HUES64 (cell line): ENCODE data around the gene PRAC1.

Source experiments
- H3K27ac ChIP-seq: 2 replicates; pipeline ENCODE4 v1.7.0; 2013; ENCODE audit warnings: low read depth, low read length, inconsistent platforms
- H3K27me3 ChIP-seq: 2 replicates; pipeline ENCODE4 v1.6.1; 2013; ENCODE audit warnings: mild to moderate bottlenecking, low read length; ENCODE audit not compliant: insufficient read depth
- H3K36me3 ChIP-seq: 2 replicates; pipeline ENCODE4 v1.6.1; 2013; ENCODE audit warnings: mild to moderate bottlenecking, low read length; ENCODE audit not compliant: insufficient read depth
- H3K4me1 ChIP-seq: 2 replicates; pipeline ENCODE4 v1.6.1; 2013; ENCODE audit warnings: mild to moderate bottlenecking, low read length, moderate library complexity; ENCODE audit not compliant: insufficient read depth
- H3K4me3 ChIP-seq: 2 replicates; pipeline ENCODE4 v1.5.1; 2013; ENCODE audit warnings: mild to moderate bottlenecking, low read length, moderate library complexity
- H3K9ac ChIP-seq: 2 replicates; pipeline ENCODE4 v1.6.1; 2013; ENCODE audit warnings: mild to moderate bottlenecking, low read depth, low read length
- H3K9me3 ChIP-seq: 2 replicates; pipeline ENCODE4 v1.6.1; 2013; ENCODE audit warnings: low read depth, low read length; ENCODE audit not compliant: insufficient read depth
- WGBS: fragments of 150-250, 120-280 bp; methylation state at CpG from one replicate; pipeline ENCODE4 v1.1.7; 2013; ENCODE audit warnings: missing lambda C conversion rate; 5-methylcytosine and 5-hydroxymethylcytosine counted together

PRAC1 gene

DNA sequence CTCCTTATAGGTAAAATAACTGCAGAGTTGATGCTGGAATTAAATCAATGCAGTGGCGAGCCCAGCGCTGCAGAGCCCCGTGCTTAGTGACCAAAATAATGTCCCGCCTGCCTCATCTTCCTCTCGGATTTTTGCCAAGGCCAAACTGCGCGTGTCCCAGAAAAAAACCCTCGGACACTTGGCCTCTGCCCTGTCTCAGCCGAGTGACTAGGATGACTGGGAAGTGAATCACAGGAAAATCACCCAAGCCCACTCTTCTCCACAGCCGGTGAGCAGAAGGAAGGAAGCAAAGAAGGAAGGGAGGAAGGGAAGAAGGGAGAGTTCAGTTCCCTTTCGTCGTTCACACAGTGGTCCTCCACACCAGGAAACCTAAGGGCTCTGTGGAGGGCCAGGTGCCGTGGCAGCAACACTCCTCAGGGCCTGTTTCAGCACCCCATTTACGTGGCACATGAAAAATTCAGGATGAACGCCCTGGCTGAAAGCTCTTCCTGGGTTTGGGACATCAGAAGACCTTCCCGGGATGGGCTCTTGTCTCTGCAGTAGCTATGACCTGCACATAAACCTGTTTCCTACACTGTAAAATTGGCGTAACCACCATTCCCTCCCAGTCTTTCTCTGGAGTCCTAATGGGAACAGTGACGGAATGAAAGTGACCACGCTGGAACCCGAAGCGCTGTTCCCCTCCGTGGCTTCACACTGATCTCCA is 31.6 kb upstream of the PRAC1 start:
- Histone ChIP-seq H3K9me3 (no peaks in the 10 kb centered on the region), H3K9ac (no peak overlapping the region), H3K4me3 (no peak overlapping the region), H3K27ac (no peak overlapping the region), H3K27me3 (peaks cover 99% of the 10 kb centered on the region), H3K4me1 (no peaks in the 10 kb centered on the region), H3K36me3 (no peaks in the 10 kb centered on the region)
- WGBS: 12% methylated on average over 21 of the region's 22 CpGs

DNA sequence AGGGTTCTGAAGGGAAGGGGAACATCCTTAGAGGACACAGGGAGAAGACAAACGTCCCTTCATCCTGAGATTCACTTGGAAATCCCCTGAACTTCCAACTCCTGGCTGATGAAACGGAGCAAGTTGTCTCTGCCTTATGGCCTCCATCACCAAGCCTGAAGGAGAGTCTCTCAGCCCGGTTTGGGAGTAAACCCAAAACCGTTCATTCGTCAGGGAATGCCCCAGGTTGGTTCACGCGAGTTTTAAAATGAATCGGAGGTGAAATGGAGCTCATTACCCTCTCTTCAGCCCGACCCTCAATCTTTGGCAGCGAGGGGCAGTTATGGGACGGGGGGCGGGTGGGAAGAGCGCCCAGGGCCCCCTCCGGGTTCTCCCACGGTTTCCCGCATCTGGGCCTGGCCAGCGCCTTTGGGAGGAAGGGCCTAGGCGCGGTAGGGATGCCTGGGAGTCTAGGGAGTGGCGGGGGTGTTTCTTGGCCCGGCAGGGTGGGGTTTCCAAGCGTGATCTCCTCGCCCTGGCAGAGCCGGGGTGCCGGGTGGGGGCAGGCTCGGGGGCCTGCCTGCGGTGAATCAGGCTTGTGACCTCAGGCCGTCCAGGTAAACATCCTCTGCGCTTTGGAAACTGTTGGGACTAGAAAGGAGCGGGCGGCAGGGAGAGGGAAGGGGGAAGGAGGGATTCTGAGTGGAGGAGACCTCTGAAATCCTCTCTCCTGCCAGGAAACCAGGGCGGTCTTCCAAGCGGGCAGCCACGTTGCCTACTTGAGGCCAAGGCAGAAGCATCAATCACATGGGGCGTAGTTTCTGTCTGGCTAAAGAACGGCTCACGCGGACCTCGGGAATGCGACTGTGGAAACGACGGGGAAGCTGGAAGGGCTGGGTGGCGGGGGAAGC is 30.3 kb upstream of the PRAC1 start:
- Histone ChIP-seq H3K9ac (no peak overlapping the region), H3K9me3 (no peaks in the 10 kb centered on the region), H3K4me1 (no peaks in the 10 kb centered on the region), H3K27me3 (peaks cover 100% of the 10 kb centered on the region), H3K4me3 (no peak overlapping the region), H3K36me3 (no peaks in the 10 kb centered on the region), H3K27ac (no peak overlapping the region)
- 4% methylated on average over 43 of the region's 43 CpGs for WGBS

DNA sequence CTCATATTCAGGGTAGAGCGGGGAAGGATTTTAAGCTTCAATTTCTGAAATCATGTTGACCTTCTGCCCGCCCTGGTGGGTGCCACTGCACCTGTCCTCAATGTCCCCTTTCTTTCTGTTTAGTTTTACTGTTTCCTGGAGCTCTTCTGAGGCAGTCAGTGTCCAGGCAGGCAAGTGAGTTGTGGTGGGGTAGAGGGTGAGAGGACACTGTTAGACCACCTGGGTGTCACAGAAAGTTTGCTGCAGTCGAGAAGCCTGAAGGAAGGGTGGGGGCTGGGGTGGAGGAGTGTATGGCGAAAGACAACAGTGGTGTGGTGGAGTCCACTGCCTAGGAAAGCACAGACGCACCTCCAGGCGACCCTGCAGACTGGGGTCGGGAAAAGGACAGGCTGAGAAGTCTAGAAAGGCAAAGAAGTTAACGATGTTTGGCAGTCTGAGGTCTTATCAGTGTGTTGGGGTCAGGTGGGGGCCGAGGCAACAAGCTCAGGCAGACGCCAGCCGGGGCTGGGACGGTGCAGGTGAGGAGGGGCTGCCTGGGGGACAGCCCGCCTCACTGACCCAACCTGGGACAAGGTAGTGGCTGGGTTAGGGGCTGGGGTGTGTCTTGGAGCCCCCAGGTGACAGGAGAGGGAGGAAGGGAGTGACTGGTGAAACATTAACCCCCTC is 29.5 kb upstream of the PRAC1 start:
- no peak overlapping the region for H3K27ac ChIP-seq
- WGBS: 13% methylated on average over 13 of the region's 13 CpGs
- H3K36me3 ChIP-seq: no peaks in the 10 kb centered on the region
- peaks cover 100% of the 10 kb centered on the region for H3K27me3 ChIP-seq
- H3K4me3 ChIP-seq: no peak overlapping the region
- H3K9me3 ChIP-seq: no peaks in the 10 kb centered on the region
- H3K9ac ChIP-seq: no peak overlapping the region
- H3K4me1 ChIP-seq: peaks cover 2% of the 10 kb centered on the region; the same call in 1 of the 2 replicates

DNA sequence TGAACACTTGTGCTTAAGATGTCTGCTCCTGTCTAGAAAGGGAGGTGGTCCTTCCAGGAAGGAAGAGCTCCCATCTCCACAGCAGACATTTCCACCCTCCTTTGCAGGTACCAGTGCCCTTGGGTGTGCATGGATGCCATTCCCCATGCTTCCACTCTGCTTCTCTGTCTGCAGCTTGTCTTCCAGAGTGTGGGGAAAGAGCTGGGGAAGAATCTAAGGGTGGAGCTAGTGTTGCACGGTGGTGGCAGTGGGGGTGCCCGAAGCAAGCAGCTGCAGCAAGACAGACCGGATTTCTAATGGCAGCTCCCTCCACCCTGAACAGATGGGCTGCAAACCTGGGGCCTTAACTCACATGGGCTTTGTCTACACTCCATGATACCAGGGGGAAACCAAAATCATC is 28.9 kb upstream of the PRAC1 start:
- peaks cover 7% of the 10 kb centered on the region for H3K4me1 ChIP-seq
- WGBS: 13% methylated on average over 3 of the region's 3 CpGs
- no peaks in the 10 kb centered on the region for H3K36me3 ChIP-seq
- no peak overlapping the region for H3K27ac ChIP-seq
- no peaks in the 10 kb centered on the region for H3K9me3 ChIP-seq
- H3K4me3 ChIP-seq: no peak overlapping the region
- H3K9ac ChIP-seq: no peak overlapping the region
- H3K27me3 ChIP-seq: peaks cover 100% of the 10 kb centered on the region

DNA sequence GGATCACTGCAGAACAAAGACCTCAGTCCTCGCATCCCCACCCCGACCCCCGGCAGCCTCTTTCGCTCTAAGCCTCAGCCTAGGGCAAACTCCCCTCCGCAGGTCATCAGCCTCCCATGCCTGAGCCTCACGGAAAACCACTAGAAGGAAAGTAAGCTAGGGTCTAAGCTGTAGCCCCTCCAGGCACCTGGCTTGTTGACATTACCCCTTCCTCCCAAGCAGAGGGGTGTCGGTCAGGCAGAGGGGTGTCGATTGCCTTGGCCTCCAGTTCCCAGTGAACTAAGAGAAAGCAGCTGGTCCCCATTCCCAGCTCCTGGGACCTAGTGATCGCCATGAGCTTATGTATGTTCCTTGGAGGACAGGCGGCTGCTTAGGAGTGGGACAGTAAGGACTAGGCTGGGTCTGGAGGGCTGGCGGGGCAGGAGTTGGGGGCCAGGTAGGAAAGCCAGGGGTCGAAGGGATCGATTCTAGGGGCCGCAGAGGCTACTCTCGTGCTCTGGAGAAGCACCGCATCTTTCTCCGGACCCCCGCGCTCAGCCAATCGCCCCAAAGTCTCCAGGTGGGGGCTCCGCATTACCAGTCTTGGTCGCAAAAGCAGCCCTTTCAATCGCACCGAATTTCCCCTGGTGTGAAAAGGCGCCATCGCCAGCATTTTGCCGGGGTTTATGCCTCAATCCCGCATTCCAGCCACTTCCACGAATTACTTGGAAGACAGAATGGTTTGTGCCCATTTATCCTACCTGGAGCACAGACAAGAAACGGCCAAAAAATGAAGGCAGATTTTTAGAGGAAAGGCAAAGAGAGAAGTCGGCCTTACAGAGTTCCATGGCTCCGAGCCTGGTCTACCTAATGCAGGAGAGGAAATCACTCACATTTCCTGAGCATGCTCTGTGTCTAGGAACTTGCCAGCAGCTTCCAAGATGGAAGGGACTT is 27.6 kb upstream of the PRAC1 start:
- peaks cover 7% of the 10 kb centered on the region for H3K4me1 ChIP-seq
- 5% methylated on average over 32 of the region's 32 CpGs for WGBS
- peaks cover 100% of the 10 kb centered on the region for H3K27me3 ChIP-seq
- H3K36me3 ChIP-seq: no peaks in the 10 kb centered on the region
- no peak overlapping the region for H3K27ac ChIP-seq
- no peak overlapping the region for H3K4me3 ChIP-seq
- H3K9ac ChIP-seq: no peak overlapping the region
- H3K9me3 ChIP-seq: no peaks in the 10 kb centered on the region

DNA sequence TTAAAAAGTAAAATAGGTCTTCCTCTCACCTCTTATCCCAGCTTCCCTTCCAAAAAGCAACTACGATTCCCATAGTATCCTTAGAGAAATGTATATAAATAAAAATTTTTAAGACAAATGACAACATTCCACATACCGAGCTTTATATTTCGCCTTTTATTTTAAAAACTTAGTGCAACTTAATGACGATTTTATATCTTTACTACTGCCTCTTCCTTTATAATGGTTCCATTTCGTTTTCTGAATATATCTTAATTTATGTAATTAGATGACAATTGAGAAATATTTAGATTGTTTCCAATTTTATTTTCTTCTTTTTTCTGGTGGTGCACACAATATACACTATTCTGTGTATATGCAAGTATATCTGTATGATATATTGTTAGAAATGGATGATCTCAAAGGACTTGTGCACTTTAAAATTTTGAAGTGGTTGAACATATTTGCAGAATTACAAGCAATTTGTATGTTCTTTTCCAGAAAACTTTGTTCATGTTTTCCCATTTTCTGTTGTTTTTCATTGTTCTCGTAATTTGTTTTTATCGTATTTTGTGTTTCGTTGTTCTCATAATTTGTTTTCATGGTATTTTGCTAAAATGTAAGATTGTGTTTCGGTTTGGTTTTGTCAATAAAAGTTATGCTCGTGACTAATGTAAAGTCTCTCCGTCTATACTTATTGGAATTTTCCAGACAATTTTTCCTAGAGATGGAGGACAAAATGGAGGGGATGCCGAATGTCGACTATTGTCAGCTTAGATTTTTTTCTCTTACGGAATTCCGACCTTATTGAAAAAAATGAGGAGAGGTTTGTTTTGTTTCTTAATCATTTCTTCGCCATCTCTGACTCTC is 26.6 kb upstream of the PRAC1 start:
- no peaks in the 10 kb centered on the region for H3K9me3 ChIP-seq
- peaks cover 7% of the 10 kb centered on the region for H3K4me1 ChIP-seq
- H3K4me3 ChIP-seq: no peak overlapping the region
- H3K9ac ChIP-seq: no peak overlapping the region
- peaks cover 100% of the 10 kb centered on the region for H3K27me3 ChIP-seq
- 31% methylated on average over 14 of the region's 16 CpGs for WGBS
- H3K36me3 ChIP-seq: no peaks in the 10 kb centered on the region
- H3K27ac ChIP-seq: no peak overlapping the region

DNA sequence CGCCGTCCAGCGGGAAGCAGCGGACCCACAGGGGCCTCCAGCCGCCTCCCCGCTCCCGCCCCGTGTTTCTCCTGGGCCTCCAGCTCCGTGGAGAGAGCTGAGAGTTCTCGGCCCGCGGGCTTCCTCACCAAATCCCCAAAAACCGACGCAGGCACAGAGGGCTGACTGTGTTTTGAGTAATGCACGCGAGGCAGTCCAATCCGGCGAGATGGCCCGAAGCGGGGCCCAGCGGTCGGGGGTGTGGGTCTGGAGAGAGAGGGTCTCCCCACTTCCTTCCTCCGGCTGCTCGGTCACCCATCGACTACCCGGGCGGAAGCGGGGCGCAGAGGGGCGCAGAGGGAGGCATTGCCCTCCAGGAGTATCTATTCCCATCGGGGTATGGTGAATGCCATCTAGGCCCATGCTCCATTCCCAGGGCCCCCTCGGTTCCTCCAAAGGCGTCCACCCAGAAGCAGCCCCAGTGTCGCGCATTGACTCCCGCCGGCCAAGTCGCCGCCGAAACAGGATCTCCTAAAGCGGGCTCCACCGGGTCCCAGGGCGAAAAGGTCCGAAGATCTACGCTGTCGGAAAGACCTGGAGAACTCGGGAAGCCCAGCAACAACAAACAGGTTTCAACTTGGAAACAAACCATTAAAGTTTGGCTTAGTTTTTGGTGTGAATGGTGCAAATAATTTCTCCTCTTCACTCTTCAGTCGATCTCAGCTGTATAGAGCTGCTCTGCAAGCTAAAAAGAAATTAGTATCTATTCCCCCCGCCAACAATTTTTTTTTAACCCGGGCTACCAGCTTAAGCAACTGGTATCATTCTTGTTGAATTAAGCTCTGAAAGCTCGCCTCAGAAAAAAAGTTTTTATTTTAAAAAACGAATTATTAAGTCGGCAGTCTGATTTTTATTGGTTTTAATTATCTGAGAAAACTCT is 25.4 kb upstream of the PRAC1 start:
- Histone ChIP-seq H3K9me3 (no peaks in the 10 kb centered on the region), H3K27ac (no peak overlapping the region), H3K27me3 (peaks cover 100% of the 10 kb centered on the region), H3K4me3 (no peak overlapping the region), H3K36me3 (no peaks in the 10 kb centered on the region), H3K4me1 (peaks cover 7% of the 10 kb centered on the region), H3K9ac (no peak overlapping the region)
- 2% methylated on average over 53 of the region's 53 CpGs for WGBS

DNA sequence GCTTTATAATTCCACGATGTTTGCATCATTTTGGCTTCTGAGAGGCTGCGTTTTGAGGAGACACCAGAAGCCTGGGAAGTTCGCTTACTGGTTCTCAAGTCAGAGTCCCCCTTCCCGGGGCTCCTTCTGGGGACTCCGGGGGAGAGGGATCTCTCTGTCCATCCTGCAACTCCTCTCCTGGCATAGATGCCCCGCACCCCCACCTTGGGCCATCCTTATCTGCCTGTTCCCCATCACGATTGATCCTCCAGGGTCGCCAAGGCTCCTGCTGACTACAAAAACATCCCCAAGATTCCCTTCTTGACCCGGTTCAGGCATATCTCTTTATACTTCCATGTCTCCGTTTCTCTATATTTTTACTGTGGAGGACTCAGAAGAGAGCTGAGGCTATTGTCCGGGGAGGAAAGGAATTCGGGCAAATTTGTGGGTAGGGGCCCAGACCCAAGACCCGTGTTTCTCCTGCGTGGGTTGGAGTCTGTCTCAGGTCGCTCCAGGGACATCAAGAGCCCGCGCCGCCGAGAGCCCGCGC is 24.7 kb upstream of the PRAC1 start:
- Histone ChIP-seq H3K9ac (no peak overlapping the region), H3K9me3 (no peaks in the 10 kb centered on the region), H3K4me1 (peaks cover 7% of the 10 kb centered on the region), H3K27ac (no peak overlapping the region), H3K27me3 (peaks cover 100% of the 10 kb centered on the region), H3K36me3 (no peaks in the 10 kb centered on the region), H3K4me3 (no peak overlapping the region)
- under 1% methylated on average over 20 of the region's 21 CpGs for WGBS
